K562 (cell line): ENCODE results near the gene MRM2. TPM values are rescaled to one million over a fixed set of nuclear protein-coding genes. Genes with fewer than 3 reads are reported as not detected.

Experiments used
- BRD9 ChIP-seq: fragments of 450-650 bp; IDR thresholded peaks from 2 replicates; pipeline ENCODE4 v1.6.1; 2018; ENCODE audit warnings: low read depth; ENCODE audit not compliant: partially characterized antibody
- CEBPG ChIP-seq, 3 experiments: fragments of 200-800 bp in 1 of 3; sonication (Bioruptor generic) in 1 of 3; sonication (generic) in 1 of 3; formaldehyde crosslinking in 1 of 3; IDR thresholded peaks in 2 of 3; conservative IDR thresholded peaks in 1 of 3; 2 replicates each; pipeline versions ENCODE4 v1.6.1 to v1.8.0; 2016 to 2022; ENCODE audit warnings: missing compliant biosample characterization in 2 of 3, missing genetic modification characterization in 2 of 3, mild to moderate bottlenecking in 1 of 3, missing genetic modification reagents in 1 of 3
- ELF1 ChIP-seq: fragments of 200-800 bp; sonication (Bioruptor generic); IDR thresholded peaks from 2 replicates; pipeline ENCODE4 v1.6.1; 2016; ENCODE audit warnings: missing genetic modification characterization, missing compliant biosample characterization
- ETV6 ChIP-seq, 3 experiments: fragments of 150-350 bp in 1 of 3; sonication (generic) in 1 of 3; formaldehyde crosslinking in 1 of 3; IDR thresholded peaks; 2 replicates each; pipeline versions ENCODE4 v1.6.1 to v1.8.0; 2014 to 2022; ENCODE audit warnings: borderline replicate concordance in 2 of 3, low read depth in 2 of 3, antibody characterized with exemption in 1 of 3, low read length in 1 of 3, mild to moderate bottlenecking in 1 of 3, missing genetic modification reagents in 1 of 3
- FUS ChIP-seq: fragments of 200-400 bp; formaldehyde crosslinking; optimal IDR thresholded peaks from 2 replicates; pipeline ENCODE3; 2017; ENCODE audit warnings: low read depth, low read length
- MCM2 ChIP-seq: fragments of 450-650 bp; IDR thresholded peaks from 2 replicates; pipeline ENCODE4 v1.6.1; 2017; ENCODE audit warnings: low read depth, mild to moderate bottlenecking
- MTA1 ChIP-seq: fragments of 450-650 bp; IDR thresholded peaks from 2 replicates; pipeline ENCODE4 v1.6.1; 2017; ENCODE audit warnings: borderline replicate concordance
- MTF1 ChIP-seq: fragments of 250-450 bp; sonication (Bioruptor Pico); IDR thresholded peaks from 2 replicates; pipeline ENCODE4 v1.9.0; 2021; ENCODE audit warnings: moderate library complexity, mild to moderate bottlenecking, inconsistent platforms, borderline replicate concordance
- PCBP1 ChIP-seq: fragments of 200-400 bp; formaldehyde crosslinking; IDR thresholded peaks from 2 replicates; pipeline ENCODE4 v1.6.1; 2018; ENCODE audit warnings: mild to moderate bottlenecking, low read depth, low read length; ENCODE audit not compliant: poor library complexity, severe bottlenecking
- RB1 ChIP-seq: fragments of 450-650 bp; IDR thresholded peaks from 2 replicates; pipeline ENCODE4 v1.6.1; 2017; ENCODE audit warnings: low read depth, mild to moderate bottlenecking
- RBM14 ChIP-seq: fragments of 200-400 bp; formaldehyde crosslinking; IDR thresholded peaks from 2 replicates; pipeline ENCODE4 v1.6.1; 2018; ENCODE audit warnings: low read depth, mild to moderate bottlenecking, low read length, moderate library complexity, borderline replicate concordance; ENCODE audit not compliant: insufficient read depth
- SREBF2 ChIP-seq: sonication (generic); formaldehyde crosslinking; IDR thresholded peaks from 2 replicates; pipeline ENCODE4 v1.4.0; 2020; ENCODE audit warnings: mild to moderate bottlenecking, missing genetic modification reagents
- TFAM ChIP-seq: fragments of 250-450 bp; sonication (Bioruptor Pico); conservative IDR thresholded peaks from 2 replicates; pipeline ENCODE4 v1.5.0; 2021; ENCODE audit warnings: mild to moderate bottlenecking, moderate library complexity
- ZNF146 ChIP-seq: IDR thresholded peaks from one replicate; pipeline ENCODE4 v1.6.1; 2018; ENCODE audit warnings: missing compliant biosample characterization; ENCODE audit not compliant: unreplicated experiment
- ZNF507 ChIP-seq: conservative IDR thresholded peaks from 2 replicates; pipeline ENCODE4 v1.6.1; 2017; ENCODE audit warnings: missing genetic modification characterization, missing compliant biosample characterization
- polyA plus RNA-seq, 8 experiments: library from polyadenylated mRNA; depleted of rRNA in 4 of 8; stranded (reverse) in 5 of 8; unstranded in 3 of 8; fragments of >200 nt; fragmentation: Nextera tagmentation in 2 of 8; fragmentation: Illumina TruSeq in 1 of 8; extraction: Ambion mirVana in 2 of 8; extraction: Trizol in 1 of 8; gene quantifications; 2 replicates each; pipeline versions ENCODE4 v1.2.1 to v1.2.3, GENCODE V29; 2011 to 2014; ENCODE audit warnings: inconsistent platforms in 1 of 8, missing spikeins in 1 of 8
- total RNA-seq, 7 experiments: library from RNA; depleted of rRNA in 6 of 7; stranded (reverse); fragments of >200 nt in 6 of 7; fragmentation: Illumina TruSeq in 2 of 7; extraction: Trizol in 2 of 7; gene quantifications; 2 replicates each; pipeline versions ENCODE4 v1.2.1 to v1.2.3, GENCODE V29; 2011 to 2021; ENCODE audit warnings: low replicate concordance in 1 of 7
- TF ChIP-seq, protein P1 (sequence below): fragments of 450-650 bp; IDR thresholded peaks from 2 replicates; pipeline ENCODE4 v1.6.1; 2017; ENCODE audit warnings: mild to moderate bottlenecking, moderate library complexity
- TF ChIP-seq, protein P2 (sequence below): sonication (generic); formaldehyde crosslinking; IDR thresholded peaks from 2 replicates; pipeline ENCODE4 v1.8.0; 2022; ENCODE audit warnings: mild to moderate bottlenecking, missing genetic modification reagents
- TF ChIP-seq, protein P3 (sequence below): fragments of 250-450 bp; sonication (Bioruptor Pico); IDR thresholded peaks from 2 replicates; pipeline ENCODE4 v1.8.0; 2021; ENCODE audit warnings: moderate library complexity, mild to moderate bottlenecking, inconsistent platforms
- TF ChIP-seq, protein P4 (sequence below): fragments of 250-450 bp; sonication (Bioruptor Pico); IDR thresholded peaks from 2 replicates; pipeline ENCODE4 v1.4.0; 2020; ENCODE audit warnings: mild to moderate bottlenecking, moderate library complexity, borderline replicate concordance

MRM2 gene
- total and polyA plus RNA-seq, 9 of the 15 experiments (the other 6 are each of a cell fraction or from before 2014, with no cell fraction given) = 32.4 to 116 (median 50.5) TPM

DNA sequence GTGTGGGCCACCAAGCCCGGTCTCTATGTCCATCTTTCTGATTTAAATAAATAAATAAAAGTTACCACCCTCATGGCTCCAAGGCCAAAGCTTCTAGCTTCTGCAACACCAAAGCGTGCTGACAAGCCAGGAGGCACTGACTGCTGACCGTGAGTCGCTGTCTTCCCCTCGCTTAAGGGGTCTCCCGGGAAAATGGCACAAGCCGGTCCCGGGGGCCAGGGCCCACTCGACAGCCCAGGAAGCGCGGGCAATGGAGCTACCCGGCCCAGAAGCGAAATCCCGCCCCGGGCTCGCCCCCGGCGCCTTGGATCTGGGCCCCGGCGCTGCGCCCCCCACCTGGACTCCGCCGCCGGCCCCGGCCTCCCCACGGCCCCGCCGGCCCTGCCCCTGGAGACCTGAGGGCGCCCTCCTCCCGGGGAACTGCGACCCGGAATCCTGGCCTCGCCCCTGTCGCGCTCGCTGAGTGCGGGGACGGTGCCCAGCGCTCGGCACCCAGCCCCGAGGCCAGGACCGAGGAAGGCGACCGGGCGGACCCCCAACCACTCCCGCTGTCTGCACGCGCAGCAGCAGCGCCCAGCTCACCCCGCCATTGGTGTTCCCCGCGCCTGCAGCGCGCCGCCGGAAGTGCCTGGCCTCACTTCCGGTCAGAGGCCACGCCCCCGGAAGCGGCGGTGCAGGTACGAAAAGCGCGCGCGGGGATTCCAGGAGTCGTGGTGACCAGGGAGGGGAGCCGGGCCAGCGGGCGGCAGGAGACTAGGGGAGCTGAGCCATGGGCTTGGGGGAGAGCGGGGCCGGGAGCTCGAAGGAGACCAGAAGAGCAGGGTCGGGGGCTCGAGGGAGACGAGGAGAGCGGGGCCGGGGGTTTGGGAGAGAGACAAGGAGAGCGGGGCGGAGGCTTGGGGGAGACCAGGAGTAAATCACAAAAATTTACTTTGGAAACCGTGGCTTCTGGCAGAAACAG, at the start of gene MRM2, which contains the start of gene NUDT1 (continued):
- TF ChIP-seq, protein P1, sequence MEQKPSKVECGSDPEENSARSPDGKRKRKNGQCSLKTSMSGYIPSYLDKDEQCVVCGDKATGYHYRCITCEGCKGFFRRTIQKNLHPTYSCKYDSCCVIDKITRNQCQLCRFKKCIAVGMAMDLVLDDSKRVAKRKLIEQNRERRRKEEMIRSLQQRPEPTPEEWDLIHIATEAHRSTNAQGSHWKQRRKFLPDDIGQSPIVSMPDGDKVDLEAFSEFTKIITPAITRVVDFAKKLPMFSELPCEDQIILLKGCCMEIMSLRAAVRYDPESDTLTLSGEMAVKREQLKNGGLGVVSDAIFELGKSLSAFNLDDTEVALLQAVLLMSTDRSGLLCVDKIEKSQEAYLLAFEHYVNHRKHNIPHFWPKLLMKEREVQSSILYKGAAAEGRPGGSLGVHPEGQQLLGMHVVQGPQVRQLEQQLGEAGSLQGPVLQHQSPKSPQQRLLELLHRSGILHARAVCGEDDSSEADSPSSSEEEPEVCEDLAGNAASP = no peak
- no peak for TF ChIP-seq ZNF507
- TF ChIP-seq MTA1 = no peak
- no peak for TF ChIP-seq BRD9
- no peak for TF ChIP-seq SREBF2 (CRISPR knock-in tag)
- no peak for TF ChIP-seq CEBPG (CRISPR knock-in tag; IDR thresholded peaks at IDR 0.05)
- no peak for TF ChIP-seq CEBPG (tag; conservative IDR thresholded peaks at IDR 0.05 in 1 of 2, IDR thresholded peaks at IDR 0.05 in 1 of 2)
- TF ChIP-seq ZNF146 = no peak
- TF ChIP-seq PCBP1 = peak; percentile 86
- TF ChIP-seq, protein P2, sequence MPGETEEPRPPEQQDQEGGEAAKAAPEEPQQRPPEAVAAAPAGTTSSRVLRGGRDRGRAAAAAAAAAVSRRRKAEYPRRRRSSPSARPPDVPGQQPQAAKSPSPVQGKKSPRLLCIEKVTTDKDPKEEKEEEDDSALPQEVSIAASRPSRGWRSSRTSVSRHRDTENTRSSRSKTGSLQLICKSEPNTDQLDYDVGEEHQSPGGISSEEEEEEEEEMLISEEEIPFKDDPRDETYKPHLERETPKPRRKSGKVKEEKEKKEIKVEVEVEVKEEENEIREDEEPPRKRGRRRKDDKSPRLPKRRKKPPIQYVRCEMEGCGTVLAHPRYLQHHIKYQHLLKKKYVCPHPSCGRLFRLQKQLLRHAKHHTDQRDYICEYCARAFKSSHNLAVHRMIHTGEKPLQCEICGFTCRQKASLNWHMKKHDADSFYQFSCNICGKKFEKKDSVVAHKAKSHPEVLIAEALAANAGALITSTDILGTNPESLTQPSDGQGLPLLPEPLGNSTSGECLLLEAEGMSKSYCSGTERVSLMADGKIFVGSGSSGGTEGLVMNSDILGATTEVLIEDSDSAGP (CRISPR knock-in tag) = no peak
- TF ChIP-seq ETV6 (IDR thresholded peaks at IDR 0.05; ENCODE audit: borderline replicate concordance in 1 of 2, low read depth in 2 of 2, low read length in 1 of 2) = 0 out of 4 replicates have a peak, but pooled peaks of 1 of the 2 experiments have one; percentile 43
- no peak for TF ChIP-seq ETV6 (CRISPR knock-in tag; IDR thresholded peaks at IDR 0.05; ENCODE audit: borderline replicate concordance)
- TF ChIP-seq, protein P3, sequence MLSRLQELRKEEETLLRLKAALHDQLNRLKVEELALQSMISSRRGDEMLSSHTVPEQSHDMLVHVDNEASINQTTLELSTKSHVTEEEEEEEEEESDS = no peak
- TF ChIP-seq MCM2 = no peak
- peak; percentile 46 for TF ChIP-seq FUS
- no peak for TF ChIP-seq RBM14
- TF ChIP-seq RB1 = peak; percentile 97
- TF ChIP-seq MTF1 = no peak
- TF ChIP-seq ELF1 (tag) = peak; percentile 89
- TF ChIP-seq TFAM (CRISPR knock-in tag) = no peak
- TF ChIP-seq, protein P4, sequence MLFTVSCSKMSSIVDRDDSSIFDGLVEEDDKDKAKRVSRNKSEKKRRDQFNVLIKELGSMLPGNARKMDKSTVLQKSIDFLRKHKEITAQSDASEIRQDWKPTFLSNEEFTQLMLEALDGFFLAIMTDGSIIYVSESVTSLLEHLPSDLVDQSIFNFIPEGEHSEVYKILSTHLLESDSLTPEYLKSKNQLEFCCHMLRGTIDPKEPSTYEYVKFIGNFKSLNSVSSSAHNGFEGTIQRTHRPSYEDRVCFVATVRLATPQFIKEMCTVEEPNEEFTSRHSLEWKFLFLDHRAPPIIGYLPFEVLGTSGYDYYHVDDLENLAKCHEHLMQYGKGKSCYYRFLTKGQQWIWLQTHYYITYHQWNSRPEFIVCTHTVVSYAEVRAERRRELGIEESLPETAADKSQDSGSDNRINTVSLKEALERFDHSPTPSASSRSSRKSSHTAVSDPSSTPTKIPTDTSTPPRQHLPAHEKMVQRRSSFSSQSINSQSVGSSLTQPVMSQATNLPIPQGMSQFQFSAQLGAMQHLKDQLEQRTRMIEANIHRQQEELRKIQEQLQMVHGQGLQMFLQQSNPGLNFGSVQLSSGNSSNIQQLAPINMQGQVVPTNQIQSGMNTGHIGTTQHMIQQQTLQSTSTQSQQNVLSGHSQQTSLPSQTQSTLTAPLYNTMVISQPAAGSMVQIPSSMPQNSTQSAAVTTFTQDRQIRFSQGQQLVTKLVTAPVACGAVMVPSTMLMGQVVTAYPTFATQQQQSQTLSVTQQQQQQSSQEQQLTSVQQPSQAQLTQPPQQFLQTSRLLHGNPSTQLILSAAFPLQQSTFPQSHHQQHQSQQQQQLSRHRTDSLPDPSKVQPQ (CRISPR knock-in tag) = no peak
